Neural cell (in vitro differentiated cells): ENCODE data around the gene PTPRG. TPM values are rescaled to one million over a fixed set of nuclear protein-coding genes. Genes with fewer than 3 reads are reported as not detected.

ENCODE experiments used
- H2AFZ ChIP-seq: fragments of 200-600, 300-800 bp; sonication (generic), shearing (Covaris generic); 2 replicates; pipeline ENCODE4 v1.6.0; 2014; ENCODE audit warnings: low read depth, mild to moderate bottlenecking, antibody characterized with exemption, low read length, moderate library complexity
- H3F3A ChIP-seq: fragments of 200-600 bp; shearing (Covaris generic); 2 replicates; pipeline ENCODE4 v1.6.1; 2016; ENCODE audit warnings: mild to moderate bottlenecking, moderate library complexity, mixed read lengths, antibody characterized with exemption, low read length; ENCODE audit not compliant: insufficient read depth, poor library complexity, severe bottlenecking
- H3K27ac ChIP-seq: fragments of 200-600, 300-800 bp; sonication (generic), shearing (Covaris generic); 2 replicates; pipeline ENCODE4 v1.5.1; 2014; ENCODE audit warnings: mild to moderate bottlenecking, low read length, moderate library complexity
- H3K27me3 ChIP-seq: fragments of 300-800, 200-600 bp; sonication (generic), shearing (Covaris generic); 2 replicates; pipeline ENCODE4 v1.6.0; 2014; ENCODE audit warnings: mild to moderate bottlenecking, low read depth, low read length, moderate library complexity; ENCODE audit not compliant: insufficient read depth
- H3K36me3 ChIP-seq: fragments of 300-800, 200-600 bp; sonication (generic), shearing (Covaris generic); 2 replicates; pipeline ENCODE4 v1.5.1; 2014; ENCODE audit warnings: mild to moderate bottlenecking, antibody characterized with exemption, low read length, moderate library complexity; ENCODE audit not compliant: insufficient read depth
- H3K4me2 ChIP-seq: fragments of 300-800, 200-600 bp; sonication (generic), shearing (Covaris generic); 2 replicates; pipeline ENCODE4 v1.6.0; 2014; ENCODE audit warnings: mild to moderate bottlenecking, low read length
- H3K4me3 ChIP-seq: fragments of 300-800, 200-600 bp; sonication (generic), shearing (Covaris generic); 2 replicates; pipeline ENCODE4 v1.5.1; 2014; ENCODE audit warnings: mild to moderate bottlenecking, low read length, moderate library complexity
- H3K79me2 ChIP-seq: fragments of 200-600 bp; shearing (Covaris generic); replicated peaks from 2 replicates; pipeline ENCODE4 v1.6.0; 2014; ENCODE audit warnings: mild to moderate bottlenecking, low read length, moderate library complexity; ENCODE audit not compliant: insufficient read depth
- H3K9ac ChIP-seq: fragments of 300-800, 200-600 bp; sonication (generic), shearing (Covaris generic); 2 replicates; pipeline ENCODE4 v1.6.1; 2016; ENCODE audit warnings: mild to moderate bottlenecking, low read length, mixed read lengths
- H3K9me2 ChIP-seq: fragments of 200-600 bp; shearing (Covaris generic); 2 replicates; pipeline ENCODE4 v1.6.1; 2016; ENCODE audit warnings: mild to moderate bottlenecking, low read length, mixed read lengths; ENCODE audit not compliant: insufficient read depth
- H3K9me3 ChIP-seq: fragments of 200-600, 300-800 bp; sonication (generic), shearing (Covaris generic); 2 replicates; pipeline ENCODE4 v1.6.1; 2016; ENCODE audit warnings: mild to moderate bottlenecking, mixed run types, low read length, moderate library complexity, mixed read lengths
- H4K20me1 ChIP-seq: fragments of 200-600 bp; shearing (Covaris generic); 2 replicates; pipeline ENCODE4 v1.6.1; 2016; ENCODE audit warnings: mild to moderate bottlenecking, mixed run types; ENCODE audit not compliant: insufficient read depth
- EP300 ChIP-seq: fragments of 450-650 bp; conservative IDR thresholded peaks from 2 replicates; pipeline ENCODE4 v1.6.1; 2014; ENCODE audit warnings: antibody characterized with exemption, mild to moderate bottlenecking, moderate library complexity; ENCODE audit not compliant: poor library complexity, severe bottlenecking
- EZH2 ChIP-seq: fragments of 200-600, 300-800 bp; shearing (Covaris generic), sonication (generic); IDR thresholded peaks from 2 replicates; pipeline ENCODE4 v1.6.1; 2014; ENCODE audit warnings: antibody characterized with exemption, low read length, borderline replicate concordance, mild to moderate bottlenecking; ENCODE audit not compliant: insufficient read depth, poor library complexity, severe bottlenecking
- POLR2AphosphoS5 ChIP-seq: IDR thresholded peaks from 2 replicates; pipeline ENCODE4 v1.6.1; 2012
- RAD21 ChIP-seq: fragments of 450-650 bp; conservative IDR thresholded peaks from 2 replicates; pipeline ENCODE4 v1.6.1; 2014; ENCODE audit warnings: antibody characterized with exemption, mild to moderate bottlenecking, moderate library complexity
- SMC3 ChIP-seq: fragments of 450-650 bp; conservative IDR thresholded peaks from 2 replicates; pipeline ENCODE4 v1.6.1; 2014; ENCODE audit warnings: antibody characterized with exemption, mild to moderate bottlenecking, moderate library complexity; ENCODE audit not compliant: poor library complexity
- TAF1 ChIP-seq: IDR thresholded peaks from 2 replicates; pipeline ENCODE4 v1.6.1; 2012; ENCODE audit warnings: low read depth
- polyA plus RNA-seq: library from polyadenylated mRNA; depleted of rRNA; stranded (reverse); fragments of >200 nt; gene quantifications from 2 replicates; pipeline ENCODE4 v1.2.3, GENCODE V29; 2014
- TF ChIP-seq, protein P1 (sequence below): fragments of 450-650 bp; IDR thresholded peaks from 2 replicates; pipeline ENCODE4 v1.5.1; 2014; ENCODE audit warnings: antibody characterized with exemption, mild to moderate bottlenecking, moderate library complexity; ENCODE audit not compliant: poor library complexity, severe bottlenecking
- TF ChIP-seq, protein P2 (sequence below): IDR thresholded peaks from 2 replicates; pipeline ENCODE4 v1.6.1; 2012; ENCODE audit warnings: borderline replicate concordance

PTPRG gene
- polyA plus RNA-seq, 1 donor from 2014 or later = 33.1 TPM

DNA sequence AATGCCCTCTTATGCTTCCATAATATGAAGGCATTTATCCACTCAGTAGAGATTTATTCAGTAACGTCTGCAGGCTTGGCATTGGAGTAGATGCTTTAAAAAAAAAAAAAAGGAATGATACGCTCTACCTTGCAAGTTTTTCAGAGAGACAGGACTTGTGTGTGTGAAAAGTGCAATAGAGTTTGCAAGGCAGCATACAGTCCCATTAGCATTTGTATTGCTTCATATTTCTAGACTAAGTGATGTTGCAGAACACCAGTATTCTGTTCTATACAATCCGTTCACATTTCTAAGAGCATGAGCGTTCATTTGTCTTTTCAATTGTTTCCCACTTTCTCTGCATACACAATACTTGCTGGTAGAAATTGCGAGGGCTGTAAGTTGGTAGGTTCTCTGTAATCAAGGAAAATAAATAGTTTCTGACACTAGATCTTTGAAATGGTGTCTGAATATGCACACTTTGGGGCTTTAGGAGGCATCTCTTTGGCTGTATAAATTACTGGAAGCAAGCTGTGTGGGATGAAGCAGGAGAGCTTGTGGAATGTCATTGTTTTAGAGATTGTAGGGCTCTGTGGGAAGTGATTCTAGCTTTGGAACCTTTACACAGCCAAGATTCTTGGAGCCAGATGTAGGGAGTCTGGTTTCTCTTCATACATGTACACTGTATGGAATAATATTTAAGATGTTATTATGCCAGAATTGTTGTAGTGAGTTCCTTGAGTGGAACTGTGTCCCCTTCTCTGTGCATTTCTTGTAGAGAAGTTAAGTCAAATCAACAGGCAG is 549.3 kb downstream of the PTPRG start:
- no peak overlapping the region for H3K9ac ChIP-seq
- no peaks in the 10 kb centered on the region for H3K79me2 ChIP-seq
- no peak overlapping the region for H3K27ac ChIP-seq
- H3K36me3 ChIP-seq = no peaks in the 10 kb centered on the region
- H3F3A ChIP-seq = no peaks in the 10 kb centered on the region
- no peak overlapping the region for H2AFZ ChIP-seq
- no peaks in the 10 kb centered on the region for H4K20me1 ChIP-seq
- H3K4me2 ChIP-seq = no peak overlapping the region
- H3K27me3 ChIP-seq = no peaks in the 10 kb centered on the region
- H3K4me3 ChIP-seq = no peak overlapping the region
- peaks cover 3% of the 10 kb centered on the region for H3K9me3 ChIP-seq
- H3K9me2 ChIP-seq = no peaks in the 10 kb centered on the region
- TF ChIP-seq EZH2 (no peak), POLR2AphosphoS5 (no peak), TAF1 (no peak), RAD21 (no peak), EP300 (no peak)
- TF ChIP-seq, protein P1, sequence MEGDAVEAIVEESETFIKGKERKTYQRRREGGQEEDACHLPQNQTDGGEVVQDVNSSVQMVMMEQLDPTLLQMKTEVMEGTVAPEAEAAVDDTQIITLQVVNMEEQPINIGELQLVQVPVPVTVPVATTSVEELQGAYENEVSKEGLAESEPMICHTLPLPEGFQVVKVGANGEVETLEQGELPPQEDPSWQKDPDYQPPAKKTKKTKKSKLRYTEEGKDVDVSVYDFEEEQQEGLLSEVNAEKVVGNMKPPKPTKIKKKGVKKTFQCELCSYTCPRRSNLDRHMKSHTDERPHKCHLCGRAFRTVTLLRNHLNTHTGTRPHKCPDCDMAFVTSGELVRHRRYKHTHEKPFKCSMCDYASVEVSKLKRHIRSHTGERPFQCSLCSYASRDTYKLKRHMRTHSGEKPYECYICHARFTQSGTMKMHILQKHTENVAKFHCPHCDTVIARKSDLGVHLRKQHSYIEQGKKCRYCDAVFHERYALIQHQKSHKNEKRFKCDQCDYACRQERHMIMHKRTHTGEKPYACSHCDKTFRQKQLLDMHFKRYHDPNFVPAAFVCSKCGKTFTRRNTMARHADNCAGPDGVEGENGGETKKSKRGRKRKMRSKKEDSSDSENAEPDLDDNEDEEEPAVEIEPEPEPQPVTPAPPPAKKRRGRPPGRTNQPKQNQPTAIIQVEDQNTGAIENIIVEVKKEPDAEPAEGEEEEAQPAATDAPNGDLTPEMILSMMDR = no peak

DNA sequence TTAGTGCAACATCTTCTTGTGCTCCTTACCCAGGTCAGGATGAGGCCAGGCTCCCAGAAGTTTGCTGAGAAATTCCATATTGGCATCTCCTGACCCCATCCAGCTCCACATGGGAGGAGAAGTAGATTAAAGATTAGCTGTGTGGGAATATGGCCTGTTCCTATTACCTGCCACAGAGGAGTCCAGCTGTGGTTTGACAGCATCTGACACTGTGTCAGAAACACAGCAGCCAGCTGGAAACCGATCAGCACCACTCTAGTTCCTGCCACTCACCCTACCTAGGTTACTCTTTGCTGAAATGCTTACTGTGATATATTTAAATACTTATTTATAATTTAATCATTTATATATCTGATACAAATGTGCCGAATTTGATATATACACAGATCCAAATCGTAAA is 551.7 kb downstream of the PTPRG start:
- peaks cover 3% of the 10 kb centered on the region for H3K9me3 ChIP-seq
- TF ChIP-seq EP300 = peak; percentile 58
- TF ChIP-seq, protein P2, sequence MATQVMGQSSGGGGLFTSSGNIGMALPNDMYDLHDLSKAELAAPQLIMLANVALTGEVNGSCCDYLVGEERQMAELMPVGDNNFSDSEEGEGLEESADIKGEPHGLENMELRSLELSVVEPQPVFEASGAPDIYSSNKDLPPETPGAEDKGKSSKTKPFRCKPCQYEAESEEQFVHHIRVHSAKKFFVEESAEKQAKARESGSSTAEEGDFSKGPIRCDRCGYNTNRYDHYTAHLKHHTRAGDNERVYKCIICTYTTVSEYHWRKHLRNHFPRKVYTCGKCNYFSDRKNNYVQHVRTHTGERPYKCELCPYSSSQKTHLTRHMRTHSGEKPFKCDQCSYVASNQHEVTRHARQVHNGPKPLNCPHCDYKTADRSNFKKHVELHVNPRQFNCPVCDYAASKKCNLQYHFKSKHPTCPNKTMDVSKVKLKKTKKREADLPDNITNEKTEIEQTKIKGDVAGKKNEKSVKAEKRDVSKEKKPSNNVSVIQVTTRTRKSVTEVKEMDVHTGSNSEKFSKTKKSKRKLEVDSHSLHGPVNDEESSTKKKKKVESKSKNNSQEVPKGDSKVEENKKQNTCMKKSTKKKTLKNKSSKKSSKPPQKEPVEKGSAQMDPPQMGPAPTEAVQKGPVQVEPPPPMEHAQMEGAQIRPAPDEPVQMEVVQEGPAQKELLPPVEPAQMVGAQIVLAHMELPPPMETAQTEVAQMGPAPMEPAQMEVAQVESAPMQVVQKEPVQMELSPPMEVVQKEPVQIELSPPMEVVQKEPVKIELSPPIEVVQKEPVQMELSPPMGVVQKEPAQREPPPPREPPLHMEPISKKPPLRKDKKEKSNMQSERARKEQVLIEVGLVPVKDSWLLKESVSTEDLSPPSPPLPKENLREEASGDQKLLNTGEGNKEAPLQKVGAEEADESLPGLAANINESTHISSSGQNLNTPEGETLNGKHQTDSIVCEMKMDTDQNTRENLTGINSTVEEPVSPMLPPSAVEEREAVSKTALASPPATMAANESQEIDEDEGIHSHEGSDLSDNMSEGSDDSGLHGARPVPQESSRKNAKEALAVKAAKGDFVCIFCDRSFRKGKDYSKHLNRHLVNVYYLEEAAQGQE = no peak
- peak; percentile 57 for TF ChIP-seq POLR2AphosphoS5
- no peak for TF ChIP-seq SMC3
- H3K79me2 ChIP-seq = no peaks in the 10 kb centered on the region
- no peak overlapping the region for H3K4me3 ChIP-seq
- no peaks in the 10 kb centered on the region for H3K27me3 ChIP-seq
- no peak overlapping the region for H2AFZ ChIP-seq
- no peak overlapping the region for H3K9ac ChIP-seq
- no peaks in the 10 kb centered on the region for H3F3A ChIP-seq
- H3K27ac ChIP-seq = no peak overlapping the region
- no peaks in the 10 kb centered on the region for H3K36me3 ChIP-seq
- H3K4me2 ChIP-seq = no peak overlapping the region
- H3K9me2 ChIP-seq = no peaks in the 10 kb centered on the region
- no peaks in the 10 kb centered on the region for H4K20me1 ChIP-seq
